SIG-M5 (cell line): Measurements from ENCODE around the gene KXD1.

Source experiments
- DNase-seq: peaks from one replicate; lab custom pipeline; 2025; lab: John Stamatoyannopoulos, UW

KXD1 gene

GRCh38 chr19:18613589-18614234 is 56.0 kb downstream of the KXD1 start:
- DNase-seq, result no peak

- DNase-seq, result no peak
These were observed 58.4 kb downstream of the KXD1 start for GRCh38 chr19:18616023-18616422.

GRCh38 chr19:18617562-18617961 is 59.9 kb downstream of the KXD1 start:
- no peak for DNase-seq

- no peak for DNase-seq
These were observed 60.6 kb downstream of the KXD1 start for GRCh38 chr19:18618236-18618635.
